ENCODE results near the gene WASHC4.

The WASHC4 gene

DNA sequence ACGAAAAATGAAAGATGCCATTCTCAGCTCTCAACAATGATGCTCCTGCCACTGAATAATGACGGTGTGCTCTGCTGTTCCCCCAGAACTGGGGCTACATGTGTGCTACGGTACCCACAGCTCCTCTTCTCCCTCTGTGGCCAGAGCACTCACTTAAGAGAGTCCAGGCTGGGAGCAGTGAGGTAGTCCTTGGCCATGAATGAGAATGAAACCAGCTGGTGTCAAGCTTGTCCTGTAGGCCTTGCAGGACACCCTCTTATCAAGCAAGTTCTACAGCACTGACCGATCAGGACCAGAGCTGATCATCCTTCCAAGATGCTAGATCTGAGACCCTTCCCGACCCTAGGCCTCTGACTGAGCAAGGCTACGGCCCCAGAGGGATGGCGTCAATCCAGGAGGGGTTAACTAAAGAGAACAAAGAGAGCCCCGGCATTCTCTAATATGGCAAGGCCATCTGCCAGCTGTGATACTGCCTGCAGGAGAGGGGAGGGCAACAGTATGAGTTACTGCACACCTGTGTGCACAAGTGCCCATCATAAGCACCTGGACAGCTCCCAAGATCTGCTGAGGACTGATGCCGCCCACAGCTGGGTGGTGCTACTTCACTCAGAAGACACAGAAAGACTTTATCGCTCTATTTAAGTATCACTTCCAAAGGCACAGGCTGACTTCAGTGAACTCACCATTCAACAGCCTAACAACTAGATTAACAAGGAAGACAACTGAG is 98.0 kb downstream of the WASHC4 start:
- no peak for DNase-seq (ENCODE audit: low read depth in 2 of 2, low spot score in 1 of 2)

DNA sequence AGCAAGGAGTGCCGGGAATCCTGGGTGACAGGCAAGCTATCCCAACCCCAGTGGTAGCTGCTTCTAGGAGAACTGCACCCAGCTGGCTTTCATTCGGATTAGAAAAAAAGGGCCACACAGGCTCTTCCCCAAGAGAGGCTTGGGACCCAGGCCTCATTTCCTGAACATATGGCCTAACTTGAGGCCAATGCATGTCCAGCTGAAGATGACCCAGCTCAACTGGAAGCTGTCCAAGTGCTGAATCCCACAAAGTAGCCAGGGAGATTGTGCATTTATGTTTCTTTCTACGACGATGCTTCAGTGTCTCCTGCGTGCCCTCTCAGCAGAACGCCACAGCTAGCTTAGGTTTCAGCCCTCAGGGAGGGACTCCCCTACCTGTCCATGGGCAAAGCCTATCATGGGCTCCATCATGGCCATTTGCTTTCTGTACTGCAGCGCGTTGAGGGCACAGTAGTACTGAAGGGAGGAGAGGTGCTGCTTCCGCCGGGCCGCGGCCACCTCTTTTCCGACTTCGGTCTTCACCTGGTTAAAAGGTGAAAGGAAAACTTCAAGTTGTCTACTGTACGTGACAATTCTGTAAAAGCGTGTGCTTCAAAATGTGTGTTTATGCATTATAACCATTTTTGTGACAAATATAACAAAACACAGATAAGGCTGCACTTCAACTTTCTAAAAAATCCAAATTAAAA is 99.3 kb downstream of the WASHC4 start:
- DNase-seq (ENCODE audit: low read depth in 2 of 2, low spot score in 1 of 2): no peak

DNA sequence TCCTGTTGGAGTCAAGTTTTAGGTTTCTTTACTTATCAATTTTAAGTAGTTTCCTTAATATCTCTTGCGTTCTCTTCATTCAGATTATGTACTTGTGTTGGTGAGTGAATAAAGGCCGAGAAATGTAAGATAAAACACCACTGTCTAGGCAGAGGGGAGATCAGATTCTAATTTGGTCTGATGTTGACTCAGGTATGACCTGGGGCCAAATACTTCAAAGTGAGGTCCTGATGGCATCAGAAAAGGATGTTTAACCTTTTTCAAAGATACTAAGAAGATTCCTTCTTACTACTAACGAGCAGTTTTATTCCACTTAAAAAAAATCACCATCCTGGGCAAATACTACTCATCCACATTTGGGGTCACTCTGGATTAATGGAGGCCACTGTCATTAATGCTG is 101.6 kb downstream of the WASHC4 start:
- DNase-seq (ENCODE audit: low read depth in 2 of 2, low spot score in 1 of 2): no peak

DNA sequence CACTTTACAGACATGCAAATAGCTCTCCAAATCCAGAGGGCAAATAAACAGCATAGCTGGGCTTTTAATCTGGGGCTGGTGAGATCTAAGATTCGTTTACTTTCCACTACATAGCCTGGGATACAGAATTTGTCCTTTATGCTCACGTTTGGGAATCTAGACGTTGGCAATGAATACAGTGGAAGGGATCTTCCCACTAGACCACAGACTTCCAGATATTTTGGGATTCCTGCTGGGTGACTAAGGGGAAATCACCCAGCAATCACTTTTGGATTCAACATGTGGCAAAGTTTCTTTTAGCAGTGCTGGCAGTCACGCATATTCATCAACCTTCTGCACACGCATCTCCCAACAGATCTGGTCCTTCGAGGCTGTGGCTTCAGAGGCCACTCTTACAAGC is 104.9 kb downstream of the WASHC4 start:
- DNase-seq (ENCODE audit: low read depth in 2 of 2, low spot score in 1 of 2): no peak

DNA sequence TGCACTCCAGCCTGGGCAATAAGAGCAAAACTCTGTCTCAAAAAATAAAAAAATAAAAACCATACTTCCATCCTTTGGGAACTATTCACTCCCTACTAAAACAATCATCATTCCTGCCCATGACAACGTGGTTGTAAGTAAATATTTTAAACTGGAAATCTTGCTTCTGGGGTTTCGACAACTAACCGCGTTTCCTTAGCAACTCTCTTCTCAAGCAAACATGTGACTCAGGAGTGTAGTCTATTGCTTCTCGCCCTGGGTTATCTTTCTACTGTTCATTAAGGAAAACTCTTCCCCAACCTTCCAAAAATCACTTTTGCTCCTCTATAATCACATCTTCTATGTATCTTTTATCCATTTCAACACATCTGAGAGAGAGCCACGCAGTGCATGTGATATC is 106.6 kb downstream of the WASHC4 start:
- no peak for DNase-seq (ENCODE audit: low read depth in 2 of 2, low spot score in 1 of 2)

DNA sequence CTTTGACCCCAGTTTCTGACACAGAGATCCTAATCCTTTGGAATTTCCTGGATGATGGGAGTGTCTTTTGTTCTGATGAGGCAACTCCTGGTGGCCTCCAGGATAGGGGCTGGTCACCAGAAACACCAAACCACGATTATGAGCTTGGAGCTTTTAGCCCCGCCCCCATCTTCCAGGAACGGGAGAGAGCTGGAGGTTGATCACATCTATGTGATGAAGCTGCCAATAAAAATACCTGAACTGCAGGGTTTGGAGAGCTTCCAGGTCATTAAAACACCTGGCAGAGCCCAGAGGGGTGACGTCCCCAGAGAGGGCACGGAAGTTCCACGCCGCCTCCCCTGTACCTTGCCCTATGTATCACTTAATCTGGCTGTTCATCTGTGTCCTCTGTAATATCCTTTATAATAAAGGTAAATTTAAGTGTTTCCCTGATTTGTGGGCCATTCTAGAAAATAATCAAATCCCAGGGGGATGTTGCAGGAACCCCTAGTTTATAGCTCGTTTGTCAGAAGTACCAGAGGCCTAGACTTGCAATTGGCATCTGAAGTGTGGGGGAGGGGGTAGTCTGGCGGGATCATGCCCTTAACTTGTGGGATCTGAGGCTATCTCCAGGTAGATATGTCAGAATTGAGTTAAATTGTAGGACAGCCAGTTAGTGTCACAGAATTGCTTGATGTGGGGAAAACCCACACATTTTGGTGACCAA is 107.3 kb downstream of the WASHC4 start:
- DNase-seq (ENCODE audit: low read depth in 2 of 2, low spot score in 1 of 2): no peak

DNA sequence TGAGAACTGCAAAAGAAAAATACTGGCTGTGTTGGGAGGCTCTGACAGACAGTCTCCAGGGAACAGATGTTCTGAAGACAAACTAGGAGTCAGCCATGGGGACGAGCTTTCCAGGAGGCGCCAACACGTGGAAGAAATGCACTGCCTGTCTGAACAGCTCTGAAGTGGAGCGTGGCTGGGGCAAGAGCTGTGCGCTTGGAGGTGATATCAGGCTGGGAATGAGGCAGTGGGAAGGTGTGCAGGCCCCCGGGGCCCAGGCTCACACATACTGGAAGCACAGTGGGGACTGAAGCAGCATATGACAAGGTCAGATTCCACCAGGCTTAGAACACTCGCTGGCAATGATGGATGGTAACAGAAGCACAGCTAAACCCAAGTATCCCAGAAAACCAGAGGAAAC is 110.9 kb downstream of the WASHC4 start:
- DNase-seq (ENCODE audit: low read depth in 2 of 2, low spot score in 1 of 2): no peak

Data from stimulated activated CD8-positive, alpha-beta memory T cell treated with anti-CD3 and anti-CD28 coated beads, Interleukin-4, amount 100 ng/mL, for 1 hour (primary cell).